Upper lobe of left lung (tissue), 4 donors: Measurements from ENCODE around the gene GRM5.
"Not testable (repeated sequence)": the region's sequence is repeated elsewhere in the genome, so short reads cannot be mapped to it uniquely, and the experiment has no call there.

ENCODE experiments used
- CTCF ChIP-seq, 6 experiments: fragments of 450-650 bp in 4 of 6; fragments of 200-600 bp in 2 of 6; sonication (generic) in 2 of 6; IDR thresholded peaks; one replicate each; pipeline ENCODE4 v1.5.1; 2016 to 2019; ENCODE audit warnings: antibody characterized with exemption in 6 of 6
- EP300 ChIP-seq, 4 donors: sonication (generic); formaldehyde crosslinking; IDR thresholded peaks; one replicate each; pipeline ENCODE4 v1.5.1; 2017; ENCODE audit warnings: antibody characterized with exemption in 4 of 4, control low read depth in 2 of 4
- POLR2A ChIP-seq, 4 donors: fragments of 450-650 bp; IDR thresholded peaks; one replicate each; pipeline ENCODE4 v1.5.1; 2016 to 2017; ENCODE audit warnings: antibody characterized with exemption in 4 of 4, mild to moderate bottlenecking in 2 of 4
- POLR2AphosphoS5 ChIP-seq, 2 donors: sonication (generic); formaldehyde crosslinking; IDR thresholded peaks; one replicate each; pipeline ENCODE4 v1.5.1; 2017; ENCODE audit warnings: antibody characterized with exemption in 2 of 2

GRCh38 chr11:88929665-88930064, 136.1 kb downstream of the GRM5 start:
- TF ChIP-seq CTCF, POLR2AphosphoS5, POLR2A, EP300 (IDR thresholded peaks at IDR 0.05): not testable (repeated sequence)
